GM21526 (cell line): ENCODE results near the gene GALNT14.

Source experiments
- ATAC-seq: cut with Tn5 transposase; IDR thresholded peaks from one replicate; pipeline ENCODE4 v1.9.1; 2021; ENCODE audit warnings: moderate library complexity; ENCODE audit not compliant: unreplicated experiment, low FRiP score

The GALNT14 gene

GRCh38 chr2:31060397-31060796 lies 77.8 kb downstream of the GALNT14 start:
- no peak for ATAC-seq

GRCh38 chr2:31058096-31059035 lies 79.9 kb downstream of the GALNT14 start:
- no peak for ATAC-seq

- ATAC-seq, result no peak
Observed at GRCh38 chr2:31057691-31058090, 80.5 kb downstream of the GALNT14 start.

- no peak for ATAC-seq
Observed at GRCh38 chr2:31055938-31056337, 82.3 kb downstream of the GALNT14 start.

- no peak for ATAC-seq
Observed at GRCh38 chr2:31054842-31055388, 83.3 kb downstream of the GALNT14 start.

GRCh38 chr2:31053929-31054782 lies 84.1 kb downstream of the GALNT14 start:
- ATAC-seq, result no peak

GRCh38 chr2:31052284-31052683 lies 86.0 kb downstream of the GALNT14 start:
- ATAC-seq, result no peak

GRCh38 chr2:31051258-31052140 lies 86.7 kb downstream of the GALNT14 start:
- no peak for ATAC-seq

GRCh38 chr2:31049916-31050588 lies 88.2 kb downstream of the GALNT14 start:
- no peak for ATAC-seq

- ATAC-seq, result no peak
Observed at GRCh38 chr2:31049264-31049663, 89.0 kb downstream of the GALNT14 start.

- ATAC-seq, result no peak
Observed at GRCh38 chr2:31047599-31047998, 90.6 kb downstream of the GALNT14 start.

GRCh38 chr2:31038385-31038784 lies 99.9 kb downstream of the GALNT14 start:
- ATAC-seq, result no peak

- ATAC-seq, result no peak
Observed at GRCh38 chr2:31037058-31037457, 101.2 kb downstream of the GALNT14 start.

GRCh38 chr2:31033032-31033431 lies 105.2 kb downstream of the GALNT14 start:
- no peak for ATAC-seq

GRCh38 chr2:31032475-31032874 lies 105.8 kb downstream of the GALNT14 start:
- no peak for ATAC-seq

- peak; percentile 94 for ATAC-seq
Observed at GRCh38 chr2:31031132-31031706, 107.0 kb downstream of the GALNT14 start.

- ATAC-seq, result no peak
Observed at GRCh38 chr2:31028417-31028816, 109.8 kb downstream of the GALNT14 start.

GRCh38 chr2:31027549-31027948 lies 110.7 kb downstream of the GALNT14 start:
- ATAC-seq, result no peak

- no peak for ATAC-seq
Observed at GRCh38 chr2:31023541-31023940, 114.7 kb downstream of the GALNT14 start.
